Activated CD8-positive, alpha-beta T cell treated with anti-CD3 and anti-CD28 coated beads for 36 hours (primary cell): ENCODE data around the gene SELENOO. TPM values are rescaled to one million over a fixed set of nuclear protein-coding genes. Genes with fewer than 3 reads are reported as not detected.
A peak's percentile ranks its signal among the peaks of the same experiment; 100 is the strongest.

ENCODE experiments used
- ATAC-seq: fragments of 200-7000 bp; cut with Tn5 transposase; one replicate; pipeline ENCODE4 v1.10.0; 2021; ENCODE audit warnings: mild to moderate bottlenecking, moderate library complexity
- CTCF ChIA-PET: fragments of 350-600 bp; sonication (Branson Sonifier 250); formaldehyde crosslinking; loops from one replicate; lab custom pipeline; 2021; ENCODE audit warnings: antibody characterized with exemption; lab: Charles Lee
- POLR2A ChIA-PET: fragments of 350-600 bp; sonication (Branson Sonifier 250); formaldehyde crosslinking; loops from one replicate; lab custom pipeline; 2021; ENCODE audit warnings: antibody characterized with exemption; lab: Charles Lee
- DNase-seq: peaks from one replicate; pipeline ENCODE4 v3.0.0-alpha.2; 2020
- H3K27ac Mint-ChIP-seq: one replicate; pipeline ENCODE4 v1.8.0; 2021; ENCODE audit warnings: mild to moderate bottlenecking, mixed read lengths
- H3K27me3 Mint-ChIP-seq: one replicate; pipeline ENCODE4 v1.8.0; 2021; ENCODE audit warnings: mixed read lengths
- H3K36me3 Mint-ChIP-seq: one replicate; pipeline ENCODE4 v1.8.0; 2021; ENCODE audit warnings: low read depth, mixed read lengths
- H3K4me1 Mint-ChIP-seq: one replicate; pipeline ENCODE4 v1.8.0; 2021; ENCODE audit warnings: low read depth, mixed read lengths
- H3K4me3 Mint-ChIP-seq: one replicate; pipeline ENCODE4 v1.8.0; 2021; ENCODE audit warnings: mild to moderate bottlenecking, moderate library complexity, mixed read lengths
- H3K9me3 Mint-ChIP-seq: one replicate; pipeline ENCODE4 v1.8.0; 2021; ENCODE audit warnings: mixed read lengths
- intact Hi-C: fragments of 100-400 bp; cut with micrococcal nuclease; formaldehyde crosslinking; loops from one replicate; pipeline ENCODE4 v1.10.0; 2022
- total RNA-seq, 2 experiments: library from RNA; stranded (reverse); gene quantifications; one replicate each; pipeline ENCODE4 v1.2.3, GENCODE V29; 2021
- TF ChIP-seq, protein P1 (sequence below): fragments of 200-600 bp; IDR thresholded peaks from one replicate; pipeline ENCODE4 v1.8.0; 2022; ENCODE audit warnings: antibody characterized with exemption, mild to moderate bottlenecking

SELENOO gene, protein sequence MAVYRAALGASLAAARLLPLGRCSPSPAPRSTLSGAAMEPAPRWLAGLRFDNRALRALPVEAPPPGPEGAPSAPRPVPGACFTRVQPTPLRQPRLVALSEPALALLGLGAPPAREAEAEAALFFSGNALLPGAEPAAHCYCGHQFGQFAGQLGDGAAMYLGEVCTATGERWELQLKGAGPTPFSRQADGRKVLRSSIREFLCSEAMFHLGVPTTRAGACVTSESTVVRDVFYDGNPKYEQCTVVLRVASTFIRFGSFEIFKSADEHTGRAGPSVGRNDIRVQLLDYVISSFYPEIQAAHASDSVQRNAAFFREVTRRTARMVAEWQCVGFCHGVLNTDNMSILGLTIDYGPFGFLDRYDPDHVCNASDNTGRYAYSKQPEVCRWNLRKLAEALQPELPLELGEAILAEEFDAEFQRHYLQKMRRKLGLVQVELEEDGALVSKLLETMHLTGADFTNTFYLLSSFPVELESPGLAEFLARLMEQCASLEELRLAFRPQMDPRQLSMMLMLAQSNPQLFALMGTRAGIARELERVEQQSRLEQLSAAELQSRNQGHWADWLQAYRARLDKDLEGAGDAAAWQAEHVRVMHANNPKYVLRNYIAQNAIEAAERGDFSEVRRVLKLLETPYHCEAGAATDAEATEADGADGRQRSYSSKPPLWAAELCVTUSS
- total RNA-seq, result 10 to 100 TPM; 24.0 to 25.5 TPM

DNA sequence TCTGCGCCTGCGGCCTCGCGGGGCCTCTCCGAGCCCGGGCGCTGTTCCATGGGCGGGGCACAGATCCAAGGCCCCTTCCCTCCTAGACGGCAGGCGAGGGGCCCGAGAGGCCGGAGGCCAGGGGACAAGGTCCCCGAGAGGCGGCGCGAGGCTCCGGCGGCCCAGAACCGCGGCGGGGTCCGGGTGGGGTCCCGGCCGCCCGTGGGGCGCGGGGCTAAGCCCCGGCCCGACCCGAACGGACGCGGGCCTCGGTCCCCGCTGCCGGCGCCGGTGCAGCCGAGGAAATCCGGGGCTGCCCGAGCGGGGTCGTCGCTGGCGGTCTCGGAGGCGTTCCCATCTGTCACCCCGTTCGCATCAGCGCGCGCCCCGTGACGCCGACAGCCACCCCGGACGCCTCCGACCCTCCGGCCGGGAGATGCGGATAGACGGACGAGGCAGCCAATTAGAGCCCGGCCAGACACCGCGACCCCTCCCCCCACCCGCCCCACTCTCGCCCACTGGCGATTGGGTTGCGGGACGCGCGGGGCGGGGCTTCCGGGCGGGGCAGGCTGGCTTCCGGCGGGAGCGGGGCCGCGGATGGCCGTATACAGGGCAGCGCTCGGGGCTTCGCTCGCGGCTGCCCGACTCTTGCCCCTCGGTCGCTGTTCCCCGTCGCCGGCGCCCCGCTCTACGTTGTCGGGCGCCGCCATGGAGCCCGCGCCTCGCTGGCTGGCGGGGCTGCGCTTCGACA lies at the start of gene SELENOO:
SELENOO (plus strand) TSS at position 551 of the 730 bp plus-strand sequence; CDS start at position 577, 26 bp downstream.
- DNase-seq (peak; percentile 94), ATAC-seq (peak; percentile 95)
- CTCF ChIA-PET, result no interaction called here
- Mint-ChIP-seq H3K9me3 (no peaks in the 10 kb centered on the region), H3K4me3 (peak within 1 kb of the TSS; percentile 83), H3K27ac (peak within 1 kb of the TSS; percentile 64), H3K27me3 (no peaks in the 10 kb centered on the region), H3K36me3 (peaks cover 19% of the 10 kb centered on the region), H3K4me1 (peaks cover 27% of the 10 kb centered on the region)
- TF ChIP-seq, protein P1, sequence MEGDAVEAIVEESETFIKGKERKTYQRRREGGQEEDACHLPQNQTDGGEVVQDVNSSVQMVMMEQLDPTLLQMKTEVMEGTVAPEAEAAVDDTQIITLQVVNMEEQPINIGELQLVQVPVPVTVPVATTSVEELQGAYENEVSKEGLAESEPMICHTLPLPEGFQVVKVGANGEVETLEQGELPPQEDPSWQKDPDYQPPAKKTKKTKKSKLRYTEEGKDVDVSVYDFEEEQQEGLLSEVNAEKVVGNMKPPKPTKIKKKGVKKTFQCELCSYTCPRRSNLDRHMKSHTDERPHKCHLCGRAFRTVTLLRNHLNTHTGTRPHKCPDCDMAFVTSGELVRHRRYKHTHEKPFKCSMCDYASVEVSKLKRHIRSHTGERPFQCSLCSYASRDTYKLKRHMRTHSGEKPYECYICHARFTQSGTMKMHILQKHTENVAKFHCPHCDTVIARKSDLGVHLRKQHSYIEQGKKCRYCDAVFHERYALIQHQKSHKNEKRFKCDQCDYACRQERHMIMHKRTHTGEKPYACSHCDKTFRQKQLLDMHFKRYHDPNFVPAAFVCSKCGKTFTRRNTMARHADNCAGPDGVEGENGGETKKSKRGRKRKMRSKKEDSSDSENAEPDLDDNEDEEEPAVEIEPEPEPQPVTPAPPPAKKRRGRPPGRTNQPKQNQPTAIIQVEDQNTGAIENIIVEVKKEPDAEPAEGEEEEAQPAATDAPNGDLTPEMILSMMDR, result no peak
- POLR2A ChIA-PET, result interaction anchor here (0.9 to 2.1 kb wide), 6 partner anchors 10 to 29 kb away, joined by 3 to 11 read pairs (median 4); no protein-coding TSS in a partner anchor
- intact Hi-C loops, result no loop called here

DNA sequence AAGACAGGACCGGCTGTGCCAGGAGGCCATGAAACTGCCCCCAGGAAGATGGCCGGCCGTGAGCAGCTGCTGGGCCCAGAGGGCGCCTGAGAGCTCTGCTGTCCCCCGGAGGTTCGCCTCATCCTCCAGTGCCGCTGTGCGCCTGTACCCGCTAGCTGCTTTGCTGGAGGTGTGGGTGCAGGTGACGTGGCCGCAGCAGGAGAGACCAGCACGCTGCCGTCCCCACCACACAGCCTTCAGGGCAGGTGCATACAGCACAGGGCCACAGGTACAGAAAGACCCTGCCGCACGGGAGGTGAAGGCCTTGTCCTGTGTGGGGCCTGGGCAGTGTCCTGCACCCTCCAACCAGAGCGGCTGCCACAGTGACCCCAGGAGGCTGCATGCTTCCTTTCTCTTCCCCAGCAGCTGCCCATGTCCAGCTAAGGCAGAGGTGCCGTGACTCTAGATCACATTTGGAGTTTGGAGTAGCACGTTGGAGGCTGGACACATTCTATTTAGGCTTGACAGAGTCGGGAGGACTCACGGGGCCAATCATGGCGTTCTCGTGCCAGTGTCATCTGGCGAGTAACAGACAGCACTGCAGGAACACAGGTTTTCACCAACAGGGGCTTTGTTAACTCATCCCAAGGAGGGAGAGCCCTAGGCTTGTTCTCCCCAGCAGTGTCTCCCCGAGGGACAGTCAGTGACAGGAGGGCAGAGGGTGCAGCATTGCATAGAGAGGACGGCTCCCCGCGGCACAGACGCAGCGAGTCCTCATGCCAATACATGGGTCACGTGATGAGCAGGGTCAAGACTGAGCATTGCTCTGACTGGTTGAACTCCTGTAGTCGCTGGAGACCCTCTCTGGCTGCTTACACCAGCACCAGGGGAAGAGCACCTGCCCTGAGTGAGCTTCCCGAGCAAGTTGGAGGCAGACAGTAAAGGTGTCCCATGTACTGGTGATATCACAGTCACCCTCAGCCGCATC lies 49.0 kb upstream of the SELENOO start:
- CTCF ChIA-PET, result interaction anchor here (1.3 kb wide), 1 partner anchor 69 kb away, joined by 4 read pairs; no protein-coding TSS in a partner anchor
- Mint-ChIP-seq H3K27me3 (peaks cover 2% of the 10 kb centered on the region), H3K36me3 (no peaks in the 10 kb centered on the region), H3K4me1 (peaks cover 2% of the 10 kb centered on the region), H3K4me3 (no peak overlapping the region), H3K27ac (no peak overlapping the region), H3K9me3 (no peaks in the 10 kb centered on the region)
- intact Hi-C loops, result no loop called here
- POLR2A ChIA-PET, result interaction anchor here (0.6 kb wide), 1 partner anchor 10 kb away, joined by 3 read pairs; no protein-coding TSS in a partner anchor
- no peak for ATAC-seq
- no peak for DNase-seq
- TF ChIP-seq, protein P1, result no peak

DNA sequence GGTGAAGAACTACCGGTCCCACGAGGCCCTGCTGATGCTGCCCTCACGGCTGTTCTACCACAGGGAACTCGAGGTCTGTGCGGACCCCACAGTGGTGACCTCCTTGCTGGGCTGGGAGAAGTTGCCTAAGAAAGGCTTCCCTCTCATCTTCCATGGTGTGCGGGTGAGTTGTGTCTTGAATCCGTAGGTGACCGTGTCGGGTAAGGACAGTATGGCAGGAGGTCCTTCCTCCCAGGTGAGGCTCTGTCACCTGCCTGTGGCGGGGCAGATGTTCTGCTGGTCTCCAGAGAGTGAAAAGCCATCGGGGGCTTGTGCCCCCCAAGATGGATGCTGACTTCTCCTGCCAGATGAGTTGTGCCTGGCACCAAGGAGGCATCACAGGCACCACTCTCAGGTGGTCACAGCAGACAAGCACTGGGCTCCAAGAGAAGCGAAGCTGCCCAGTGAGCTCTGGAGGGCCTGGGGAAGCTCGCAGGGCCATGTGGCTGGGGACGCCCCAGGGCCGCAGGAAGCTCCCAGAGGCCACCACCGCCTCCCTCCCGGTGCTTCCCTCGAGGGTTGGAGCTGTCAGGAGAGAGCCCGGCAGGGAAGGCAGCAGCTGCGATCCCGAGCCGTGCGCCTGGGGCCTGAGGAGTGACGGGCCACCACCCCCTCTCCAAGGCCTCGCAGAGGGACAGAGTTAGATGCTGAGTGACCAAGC lies 47.6 kb upstream of the SELENOO start:
- POLR2A ChIA-PET, result no interaction called here
- DNase-seq (no peak), ATAC-seq (no peak)
- TF ChIP-seq, protein P1, result no peak
- no peak overlapping the region for H3K27ac Mint-ChIP-seq
- peaks cover 2% of the 10 kb centered on the region for H3K27me3 Mint-ChIP-seq
- H3K36me3 Mint-ChIP-seq, result no peaks in the 10 kb centered on the region
- H3K9me3 Mint-ChIP-seq, result no peaks in the 10 kb centered on the region
- no peak overlapping the region for H3K4me3 Mint-ChIP-seq
- H3K4me1 Mint-ChIP-seq, result peaks cover 2% of the 10 kb centered on the region
- CTCF ChIA-PET, result interaction anchor here (0.9 kb wide), 1 partner anchor 27 kb away, joined by 3 read pairs; no protein-coding TSS in a partner anchor
- intact Hi-C loops, result no loop called here

DNA sequence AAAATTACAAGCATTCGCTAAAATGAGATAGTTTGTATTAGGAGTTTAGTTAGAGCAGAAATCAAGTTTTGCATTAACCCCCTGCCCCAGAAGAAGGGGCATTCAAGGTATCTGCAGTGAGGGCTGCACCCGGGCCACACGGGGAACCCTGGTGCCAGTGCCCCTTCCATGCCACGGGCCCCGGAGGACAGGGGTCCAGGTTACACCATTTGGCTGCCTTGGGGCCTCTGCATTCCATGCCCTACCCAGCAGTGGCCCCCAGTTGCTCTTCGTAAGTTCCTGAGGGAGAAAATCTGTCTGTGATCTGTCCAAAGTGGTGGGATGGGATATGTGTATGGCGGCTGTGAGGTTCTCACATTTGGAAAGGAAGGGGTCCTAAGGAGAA lies 47.1 kb upstream of the SELENOO start:
- H3K27ac Mint-ChIP-seq, result no peak overlapping the region
- ATAC-seq (no peak), DNase-seq (no peak)
- ChIA-PET POLR2A (no interaction called here), CTCF (interaction anchor here (0.9 kb wide), 1 partner anchor 27 kb away, joined by 3 read pairs; no protein-coding TSS in a partner anchor)
- intact Hi-C loops, result no loop called here
- H3K4me1 Mint-ChIP-seq, result peaks cover 2% of the 10 kb centered on the region
- H3K36me3 Mint-ChIP-seq, result no peaks in the 10 kb centered on the region
- H3K27me3 Mint-ChIP-seq, result peaks cover 2% of the 10 kb centered on the region
- TF ChIP-seq, protein P1, result no peak
- no peak overlapping the region for H3K4me3 Mint-ChIP-seq
- no peaks in the 10 kb centered on the region for H3K9me3 Mint-ChIP-seq
